HG03571 (cell line): ENCODE results near the gene PNPLA7.

Experiments
- ATAC-seq: cut with Tn5 transposase; IDR thresholded peaks from one replicate; pipeline ENCODE4 v1.9.1; 2021; ENCODE audit not compliant: unreplicated experiment

Gene PNPLA7

GRCh38 chr9:137437691-137438590, 112.3 kb downstream of the PNPLA7 start:
- ATAC-seq, result no peak

- no peak for ATAC-seq
These were observed 113.2 kb downstream of the PNPLA7 start for GRCh38 chr9:137436761-137437600.

GRCh38 chr9:137435980-137436760, 114.0 kb downstream of the PNPLA7 start:
- no peak for ATAC-seq

GRCh38 chr9:137435381-137435891, 114.8 kb downstream of the PNPLA7 start:
- ATAC-seq, result no peak

GRCh38 chr9:137434498-137435380, 115.5 kb downstream of the PNPLA7 start:
- ATAC-seq, result no peak

- ATAC-seq, result no peak
These were observed 116.2 kb downstream of the PNPLA7 start for GRCh38 chr9:137433916-137434431.

GRCh38 chr9:137433349-137433915, 116.8 kb downstream of the PNPLA7 start:
- no peak for ATAC-seq

GRCh38 chr9:137432687-137433348, 117.4 kb downstream of the PNPLA7 start:
- no peak for ATAC-seq

GRCh38 chr9:137431416-137431931, 118.7 kb downstream of the PNPLA7 start:
- ATAC-seq, result no peak

- no peak for ATAC-seq
These were observed 119.3 kb downstream of the PNPLA7 start for GRCh38 chr9:137430723-137431415.

GRCh38 chr9:137429974-137430722, 120.1 kb downstream of the PNPLA7 start:
- no peak for ATAC-seq

GRCh38 chr9:137429546-137429890, 120.7 kb downstream of the PNPLA7 start:
- no peak for ATAC-seq

GRCh38 chr9:137428841-137429545, 121.2 kb downstream of the PNPLA7 start:
- ATAC-seq, result no peak

- no peak for ATAC-seq
These were observed 121.9 kb downstream of the PNPLA7 start for GRCh38 chr9:137428311-137428630.

- no peak for ATAC-seq
These were observed 122.5 kb downstream of the PNPLA7 start for GRCh38 chr9:137427454-137428310.
